Non-pigmented ciliary epithelial cell (primary cell): ENCODE results near the gene MSH3.
"Not testable (repeated sequence)": the region's sequence is repeated elsewhere in the genome, so short reads cannot be mapped to it uniquely, and the experiment has no call there.

ENCODE experiments used
- DNase-seq: peaks from one replicate; pipeline ENCODE4 v3.0.0-alpha.2; 2010; ENCODE audit warnings: low read depth

The MSH3 gene

DNA sequence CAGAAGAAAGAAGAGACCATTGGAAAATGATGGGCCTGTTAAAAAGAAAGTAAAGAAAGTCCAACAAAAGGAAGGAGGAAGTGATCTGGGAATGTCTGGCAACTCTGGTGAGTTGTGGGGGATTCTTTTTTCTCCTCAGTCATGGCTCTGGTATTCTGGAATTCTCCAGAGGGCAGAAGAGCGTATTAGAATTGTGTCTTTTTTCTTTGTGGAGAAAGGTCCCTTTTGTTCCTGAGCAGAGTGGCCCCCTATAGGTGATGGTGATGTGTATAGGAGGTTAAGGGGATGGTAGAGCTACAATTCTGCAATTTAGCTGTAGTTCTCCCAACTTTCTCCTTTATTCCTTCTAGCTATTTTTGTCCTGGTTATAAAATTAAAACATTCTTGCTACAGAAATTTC lies 2.0 kb downstream of the MSH3 start:
- no peak for DNase-seq

DNA sequence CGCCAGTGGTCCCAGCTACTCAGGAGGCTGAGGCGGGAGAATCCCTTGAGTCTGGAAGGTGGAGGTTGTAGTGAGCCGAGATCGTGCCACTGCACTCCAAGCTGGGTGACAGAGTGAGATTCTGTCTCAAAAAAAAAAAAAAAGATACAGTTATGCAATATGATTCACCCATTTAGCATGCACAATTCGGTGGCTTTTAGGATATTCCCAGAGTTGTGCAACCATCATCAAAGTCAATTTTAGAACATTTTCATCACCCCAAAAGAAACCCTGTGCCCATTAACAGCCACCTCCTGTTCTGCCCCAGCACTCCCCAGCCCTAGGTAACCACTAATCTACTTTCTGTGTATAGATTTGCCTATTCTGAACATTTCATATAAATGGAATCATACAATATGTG lies 4.7 kb downstream of the MSH3 start:
- DNase-seq = no peak

DNA sequence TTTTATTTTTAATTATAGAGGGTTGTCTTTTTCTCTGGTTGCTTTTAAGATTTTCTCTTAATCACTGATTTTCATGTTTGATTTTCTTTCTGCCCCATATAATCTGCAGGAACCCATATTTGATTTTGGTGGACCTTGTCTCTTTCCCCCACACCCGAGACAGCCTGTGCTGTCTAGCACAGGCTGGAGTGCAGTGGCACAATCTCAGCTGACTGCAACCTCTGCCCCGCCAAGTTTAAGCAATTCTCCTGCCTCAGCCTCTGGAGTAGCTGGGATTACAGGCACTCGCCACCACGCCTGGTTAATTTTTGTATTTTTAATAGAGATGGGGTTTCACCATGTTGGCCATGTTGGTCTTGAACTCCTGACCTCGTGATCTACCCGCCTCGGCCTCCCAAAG lies 6.2 kb downstream of the MSH3 start:
- DNase-seq = not testable (repeated sequence)

GRCh38 chr5:80662108-80662507 lies 7.7 kb downstream of the MSH3 start:
- DNase-seq = no peak

GRCh38 chr5:80665057-80665456 lies 10.6 kb downstream of the MSH3 start:
- no peak for DNase-seq

DNA sequence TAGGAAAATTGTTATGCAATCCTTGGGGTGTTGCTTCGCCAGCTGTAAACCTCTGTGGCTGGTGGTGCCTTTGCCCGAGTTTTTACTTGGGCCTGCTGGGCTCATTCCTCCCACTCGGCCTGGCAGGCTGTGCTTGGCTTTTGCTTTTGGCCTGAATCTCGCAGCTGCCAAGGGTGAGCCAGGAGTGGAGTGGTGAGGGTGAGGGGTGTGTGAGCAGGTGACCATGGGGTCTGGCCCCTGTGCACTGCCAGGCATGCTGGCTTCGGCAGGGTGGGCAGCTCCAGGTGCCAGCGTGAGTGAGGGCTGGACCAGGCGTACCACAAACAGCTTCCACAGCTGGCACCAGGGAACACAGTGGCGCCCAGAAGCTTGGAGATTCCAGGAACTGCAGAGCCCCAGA lies 12.9 kb downstream of the MSH3 start:
- DNase-seq = no peak

DNA sequence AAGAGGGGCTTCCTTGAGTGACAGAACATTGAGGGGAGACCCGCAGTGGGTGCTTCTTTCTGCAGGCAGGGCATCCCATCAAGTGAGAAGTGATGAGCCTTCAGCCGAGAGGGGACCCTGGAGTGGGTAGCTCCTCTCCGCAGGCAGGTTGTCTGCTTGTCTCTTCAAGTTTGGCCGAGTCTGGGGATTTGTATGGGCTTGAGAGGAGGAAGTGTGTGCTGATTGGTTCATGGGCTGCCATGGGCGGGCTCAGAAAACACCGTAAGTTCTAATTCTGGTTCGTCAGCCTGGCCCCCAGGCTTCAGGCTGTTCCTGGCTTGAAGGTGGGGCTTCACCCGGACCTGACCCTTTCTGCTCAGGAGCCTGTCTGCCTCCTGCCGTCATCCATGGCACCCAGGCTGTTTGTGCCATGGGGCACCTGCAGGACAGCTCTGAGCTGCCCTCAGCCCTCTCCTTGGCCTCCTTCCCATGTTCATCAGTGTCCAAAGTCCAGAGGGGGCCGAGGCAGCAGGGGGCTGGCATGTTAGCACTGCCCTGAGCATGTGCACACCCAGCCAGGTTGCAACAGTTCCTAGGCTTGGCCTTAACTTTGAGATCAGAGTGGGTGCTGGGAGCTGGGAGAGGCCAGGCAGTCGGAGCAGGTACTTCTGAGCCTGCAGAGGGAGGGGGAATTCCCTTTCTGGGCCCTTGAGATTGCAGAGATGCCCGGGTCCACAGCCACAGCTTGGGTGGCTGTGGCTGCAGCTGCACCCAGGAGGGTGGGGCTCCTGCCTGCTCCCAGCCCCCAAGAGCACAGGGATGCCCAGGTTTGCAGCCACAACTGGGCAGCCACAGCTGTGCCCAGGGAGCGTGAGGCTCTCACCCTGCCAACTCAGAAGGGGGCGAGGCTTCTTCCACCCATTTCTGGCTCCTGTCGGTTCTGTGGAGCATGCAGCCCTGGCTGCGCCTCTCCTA lies 13.8 kb downstream of the MSH3 start:
- no peak for DNase-seq

GRCh38 chr5:80672140-80672736 lies 17.8 kb downstream of the MSH3 start:
- DNase-seq = peak; percentile 41

GRCh38 chr5:80676706-80677105 lies 22.3 kb downstream of the MSH3 start:
- DNase-seq = no peak

DNA sequence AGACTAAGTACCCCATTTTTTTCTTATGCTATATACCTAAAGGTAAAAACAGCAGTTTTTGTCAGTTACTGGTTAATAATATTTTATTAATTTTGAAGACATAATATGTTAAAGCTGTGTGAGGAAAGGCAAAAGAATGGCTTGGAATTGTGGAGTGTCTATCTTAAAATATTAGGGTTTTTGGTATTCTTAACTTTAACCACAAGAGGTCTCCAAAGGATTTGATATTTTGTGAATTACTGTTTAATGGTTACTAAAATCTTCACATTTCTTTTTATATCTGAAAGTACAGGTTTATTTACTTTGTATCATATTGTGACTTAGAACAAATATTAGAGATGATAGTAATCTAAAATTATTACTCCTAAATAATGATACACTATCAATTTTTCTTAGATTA lies 32.3 kb downstream of the MSH3 start:
- no peak for DNase-seq

DNA sequence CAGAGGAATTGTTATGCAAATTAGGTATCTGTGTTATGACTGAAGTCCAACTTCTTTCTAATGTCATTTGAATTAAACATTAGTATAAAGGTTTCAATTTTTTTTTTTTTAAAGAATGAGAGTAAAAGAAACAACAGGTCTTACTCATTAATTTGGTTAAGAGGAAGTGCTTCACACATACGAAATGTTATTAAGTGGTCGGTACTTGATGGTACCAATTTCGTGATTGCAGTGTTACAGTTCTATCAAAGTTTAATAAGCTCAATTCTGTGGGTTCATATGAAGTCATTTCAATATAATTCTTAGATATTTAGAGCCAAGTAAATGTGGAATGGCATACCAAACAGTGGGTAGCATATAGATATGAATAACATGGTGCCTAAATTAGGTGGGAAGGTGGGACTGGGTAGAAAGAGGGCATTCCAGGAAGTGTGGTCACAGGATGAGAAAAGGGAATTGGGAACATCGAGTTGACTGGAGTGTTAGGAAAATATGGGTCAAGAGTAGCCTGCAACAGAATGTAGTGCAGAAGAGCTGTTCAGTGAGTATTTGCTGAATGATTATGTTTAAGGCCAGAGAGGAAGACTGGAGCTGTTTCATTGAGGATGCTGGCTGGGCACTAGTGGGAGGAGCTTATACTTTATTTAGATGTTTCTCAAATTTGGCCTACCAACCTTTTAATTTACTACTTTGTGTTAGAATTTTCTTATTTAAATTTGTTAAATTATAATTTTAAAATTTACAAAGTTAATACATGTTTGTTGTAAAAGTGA lies 34.4 kb downstream of the MSH3 start:
- DNase-seq = no peak

DNA sequence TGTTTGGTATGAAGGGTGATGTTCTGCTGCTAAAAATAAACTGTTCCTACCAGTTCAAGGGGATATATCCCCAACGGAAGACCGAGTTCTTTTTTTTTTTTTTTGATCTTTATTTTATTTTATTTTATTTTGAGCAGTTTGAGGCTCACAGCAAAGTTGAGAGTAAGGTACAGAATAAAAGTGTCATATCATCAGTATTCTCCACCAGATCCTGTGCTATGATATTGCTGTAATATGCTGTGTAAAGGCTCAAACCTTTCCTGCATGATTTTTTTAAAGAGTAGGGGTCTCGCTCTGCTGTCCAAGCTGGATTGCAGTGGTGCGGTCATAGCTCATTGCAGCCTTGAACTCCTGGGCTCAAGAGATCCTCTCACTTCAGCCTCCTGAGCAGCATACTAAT lies 35.2 kb downstream of the MSH3 start:
- DNase-seq = no peak

GRCh38 chr5:80695666-80696065 lies 41.2 kb downstream of the MSH3 start:
- no peak for DNase-seq

DNA sequence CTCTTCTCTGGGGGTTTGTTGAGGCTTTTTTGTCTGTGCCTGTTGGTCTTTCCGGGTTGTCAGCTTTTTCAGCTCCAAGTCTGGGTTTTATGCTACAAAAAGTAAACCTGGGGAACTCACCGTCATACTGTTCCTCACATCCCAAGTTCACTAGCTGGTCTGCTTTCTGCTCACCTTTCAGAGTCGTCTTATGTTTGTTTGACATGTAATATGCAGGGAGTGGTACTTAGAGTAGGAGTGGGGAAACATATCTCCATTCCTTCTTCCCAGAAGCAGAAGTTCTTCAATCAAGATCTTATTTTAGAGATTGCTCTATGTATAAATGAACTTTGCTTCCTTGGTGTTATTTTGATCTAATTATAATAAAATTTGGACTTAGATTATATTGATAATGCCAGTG lies 42.0 kb downstream of the MSH3 start:
- no peak for DNase-seq

- DNase-seq = no peak
Measured at GRCh38 chr5:80697100-80697499, 42.6 kb downstream of the MSH3 start.

DNA sequence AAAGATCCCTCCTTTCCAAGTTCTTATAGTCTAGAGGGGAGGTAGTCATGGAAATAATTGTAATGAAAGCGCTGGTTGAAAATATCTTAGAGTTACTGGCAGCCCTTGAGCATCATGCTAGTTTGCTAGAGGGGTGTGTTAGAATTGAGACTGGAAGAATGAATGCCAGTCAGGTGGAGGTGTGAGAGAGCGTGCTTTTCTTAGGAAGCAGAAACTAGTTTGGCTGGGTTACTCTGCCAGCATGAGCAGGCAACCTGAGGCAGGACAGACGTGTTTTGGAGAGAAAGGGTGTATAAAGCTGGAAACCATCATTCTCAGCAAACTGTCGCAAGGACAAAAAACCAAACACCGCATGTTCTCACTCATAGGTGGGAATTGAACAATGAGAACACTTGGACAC lies 43.9 kb downstream of the MSH3 start:
- DNase-seq = no peak

- no peak for DNase-seq
Measured at GRCh38 chr5:80701597-80701996, 47.1 kb downstream of the MSH3 start.

GRCh38 chr5:80703291-80703690 lies 48.8 kb downstream of the MSH3 start:
- no peak for DNase-seq

GRCh38 chr5:80703747-80704146 lies 49.3 kb downstream of the MSH3 start:
- DNase-seq = no peak

- DNase-seq = no peak
Measured at GRCh38 chr5:80704221-80704620, 49.8 kb downstream of the MSH3 start.

GRCh38 chr5:80705216-80705769 lies 50.8 kb downstream of the MSH3 start:
- DNase-seq = no peak

- DNase-seq = no peak
Measured at GRCh38 chr5:80705801-80706200, 51.3 kb downstream of the MSH3 start.
